Skin epidermis (tissue), 12 donors: ENCODE measurements around the gene KIF5A.

ENCODE experiments used
- H3K27ac ChIP-seq, 21 experiments: fragments of 200-600 bp; sonication (generic) in 11 of 21; one replicate each; pipeline ENCODE4 v1.5.0; 2020; ENCODE audit warnings: mild to moderate bottlenecking in 3 of 21, inconsistent platforms in 2 of 21, moderate library complexity in 2 of 21
- H3K4me3 ChIP-seq, 7 experiments: fragments of 200-600 bp; sonication (generic) in 2 of 7; one replicate each; pipeline ENCODE4 v1.5.0; 2020; ENCODE audit warnings: inconsistent platforms in 2 of 7, mild to moderate bottlenecking in 2 of 7, moderate library complexity in 1 of 7

Gene KIF5A

GRCh38 chr12:57592551-57593165 lies 42.8 kb downstream of the KIF5A start:
- H3K27ac ChIP-seq: no peak overlapping the region

DNA sequence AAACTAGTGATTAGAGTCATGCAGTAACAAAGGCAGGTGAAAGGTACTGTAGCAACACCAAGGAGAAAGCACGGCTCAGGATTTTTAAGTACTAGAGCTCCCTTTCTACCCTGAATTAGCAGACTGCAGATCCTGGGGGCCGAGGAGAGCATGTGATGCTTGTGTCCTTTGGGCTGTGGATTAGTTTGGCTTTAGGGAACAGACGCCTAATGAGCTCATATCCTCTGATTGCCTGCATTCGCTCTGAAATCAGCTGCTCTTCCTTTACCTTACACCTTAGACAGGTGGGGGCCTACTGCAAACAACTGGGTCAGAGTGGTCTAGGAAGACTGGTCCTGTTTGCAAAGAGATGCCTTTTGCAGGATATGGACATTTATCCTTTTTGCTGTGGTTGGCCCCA lies 43.3 kb downstream of the KIF5A start:
- Histone ChIP-seq H3K4me3 (no peak overlapping the region), H3K27ac (no peak overlapping the region)

More at GRCh38 chr12:57592551-57593165, 42.8 kb downstream of the KIF5A start:
- H3K4me3 ChIP-seq: no peak overlapping the region

- Histone ChIP-seq H3K27ac (no peak overlapping the region), H3K4me3 (no peak overlapping the region)
These were observed 50.6 kb downstream of the KIF5A start for GRCh38 chr12:57600395-57600794.

- peak overlapping the region in 1 of 21 experiments; percentile 89 for H3K27ac ChIP-seq
These were observed 52.7 kb downstream of the KIF5A start for GRCh38 chr12:57602544-57602943.

DNA sequence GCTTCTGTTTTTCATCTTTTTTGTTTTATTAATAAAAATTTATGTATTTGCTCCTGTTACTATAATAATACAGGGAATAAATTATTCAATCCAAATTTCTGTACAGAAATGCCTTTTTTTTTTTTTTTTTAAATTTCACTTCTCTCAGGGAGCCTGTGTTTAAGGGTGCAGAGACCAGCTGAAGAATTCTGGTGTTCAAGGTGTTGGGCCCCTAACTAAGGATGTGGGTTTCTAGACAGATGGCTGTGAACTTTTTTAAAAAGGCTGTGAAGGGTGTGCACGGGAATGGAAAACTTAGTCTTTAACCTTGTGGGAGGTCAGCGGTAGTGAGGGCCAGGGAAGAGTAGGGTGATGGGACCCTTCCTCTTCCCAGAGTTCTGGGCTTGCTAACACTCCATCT lies 53.5 kb downstream of the KIF5A start:
- peak overlapping the region in 8 of 21 experiments; percentile 20 to 91 (median 88) for H3K27ac ChIP-seq
- no peak overlapping the region for H3K4me3 ChIP-seq

More at GRCh38 chr12:57602544-57602943, 52.7 kb downstream of the KIF5A start:
- no peak overlapping the region for H3K4me3 ChIP-seq

GRCh38 chr12:57603815-57604453 lies 54.1 kb downstream of the KIF5A start:
- peak overlapping the region in 20 of 21 experiments; percentile 53 to 91 (median 86) for H3K27ac ChIP-seq
- peak overlapping the region; percentile 43 to 80 (median 55) for H3K4me3 ChIP-seq

DNA sequence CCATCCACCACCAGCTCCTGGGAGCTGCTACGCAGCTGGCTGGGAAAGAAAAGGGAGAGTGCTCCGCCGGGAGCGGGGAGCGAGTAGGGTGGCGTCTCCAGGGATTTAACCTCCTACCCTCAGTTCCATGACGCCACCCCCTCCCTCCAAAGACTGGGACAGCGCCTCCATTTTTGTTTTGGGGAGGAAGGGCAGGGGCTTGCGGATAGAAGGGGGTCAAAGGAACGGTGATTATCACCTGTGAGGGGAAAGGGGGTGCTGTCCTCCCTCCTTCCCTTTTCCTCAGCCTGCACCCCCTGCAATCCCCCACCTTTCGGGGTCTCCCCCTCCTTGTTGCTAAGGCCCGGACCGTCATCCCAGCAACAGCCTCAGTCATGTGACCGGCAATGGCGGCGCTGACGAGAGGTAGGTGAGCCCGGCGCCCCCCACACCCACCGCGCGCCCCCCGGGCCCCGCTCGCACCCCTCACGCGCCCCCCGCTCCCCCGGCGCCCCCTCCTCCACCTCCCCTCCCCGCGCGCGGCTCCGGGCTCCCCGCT lies 54.7 kb downstream of the KIF5A start, which contains the start of gene DTX3:
DTX3 (plus strand) TSS at position 371 of the 538 bp plus-strand sequence. CDS start 1,694 bp downstream, outside the sequence.
- H3K4me3 ChIP-seq: peak within 1 kb of the TSS; percentile 43 to 80 (median 55)
- H3K27ac ChIP-seq: peak within 1 kb of the TSS; percentile 53 to 91 (median 86)

GRCh38 chr12:57604992-57605810 lies 55.4 kb downstream of the KIF5A start:
- Histone ChIP-seq H3K4me3 (peak overlapping the region; percentile 43 to 80 (median 55)), H3K27ac (peak overlapping the region; percentile 53 to 91 (median 86))

- H3K4me3 ChIP-seq: no peak overlapping the region
- H3K27ac ChIP-seq: peak overlapping the region in 1 of 21 experiments; percentile 89
These were observed 56.0 kb downstream of the KIF5A start for GRCh38 chr12:57605811-57606311.

- Histone ChIP-seq H3K27ac (no peak overlapping the region), H3K4me3 (no peak overlapping the region)
These were observed 56.6 kb downstream of the KIF5A start for GRCh38 chr12:57606399-57606798.

GRCh38 chr12:57606821-57607220 lies 57.0 kb downstream of the KIF5A start:
- H3K27ac ChIP-seq: no peak overlapping the region
- no peak overlapping the region for H3K4me3 ChIP-seq

- no peak overlapping the region for H3K4me3 ChIP-seq
- H3K27ac ChIP-seq: no peak overlapping the region
These were observed 58.3 kb downstream of the KIF5A start for GRCh38 chr12:57607958-57608663.

GRCh38 chr12:57609101-57609780 lies 59.4 kb downstream of the KIF5A start:
- H3K4me3 ChIP-seq: no peak overlapping the region
- H3K27ac ChIP-seq: peak overlapping the region in 9 of 21 experiments; percentile 1 to 77 (median 49)

DNA sequence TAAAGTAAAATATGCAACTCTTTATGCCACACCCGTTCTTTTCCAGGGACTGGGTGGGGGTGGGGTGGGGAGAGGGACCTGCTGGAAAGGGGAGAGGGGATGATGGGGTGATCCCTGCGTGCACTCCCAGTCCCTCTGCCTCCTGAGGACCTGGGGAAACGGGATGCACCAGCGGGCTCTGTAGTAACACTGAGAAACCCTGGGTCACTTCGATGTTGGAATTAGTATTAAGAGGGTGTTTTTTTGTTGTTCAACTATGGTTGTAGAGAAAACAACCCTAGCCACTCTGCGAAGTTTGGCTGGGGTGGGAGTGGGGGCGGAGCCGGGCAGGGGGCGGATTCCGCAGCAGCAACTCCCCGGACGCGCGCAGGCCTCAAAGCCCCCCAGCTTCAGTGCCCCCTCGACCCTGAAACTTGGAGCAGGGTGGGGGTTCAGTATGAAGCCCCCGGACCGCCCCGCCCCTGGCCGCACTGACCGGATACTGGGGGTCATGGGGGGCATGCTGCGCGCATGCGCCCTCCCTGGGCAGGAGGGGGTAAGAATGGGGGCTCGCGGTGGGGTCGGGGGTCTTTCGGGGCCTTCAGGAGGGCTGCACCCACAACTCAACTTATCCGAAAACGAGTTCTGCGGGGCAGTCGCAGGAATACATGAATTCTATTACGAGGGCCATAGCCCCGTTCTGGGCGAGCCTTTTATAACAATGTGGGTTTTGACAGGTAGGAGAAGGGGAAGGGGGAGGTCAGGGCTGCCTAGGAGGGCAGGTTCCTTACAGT lies 60.1 kb downstream of the KIF5A start:
- H3K4me3 ChIP-seq: peak overlapping the region in 6 of 7 experiments; percentile 31 to 64 (median 54)
- peak overlapping the region in 18 of 21 experiments; percentile 13 to 88 (median 65) for H3K27ac ChIP-seq

DNA sequence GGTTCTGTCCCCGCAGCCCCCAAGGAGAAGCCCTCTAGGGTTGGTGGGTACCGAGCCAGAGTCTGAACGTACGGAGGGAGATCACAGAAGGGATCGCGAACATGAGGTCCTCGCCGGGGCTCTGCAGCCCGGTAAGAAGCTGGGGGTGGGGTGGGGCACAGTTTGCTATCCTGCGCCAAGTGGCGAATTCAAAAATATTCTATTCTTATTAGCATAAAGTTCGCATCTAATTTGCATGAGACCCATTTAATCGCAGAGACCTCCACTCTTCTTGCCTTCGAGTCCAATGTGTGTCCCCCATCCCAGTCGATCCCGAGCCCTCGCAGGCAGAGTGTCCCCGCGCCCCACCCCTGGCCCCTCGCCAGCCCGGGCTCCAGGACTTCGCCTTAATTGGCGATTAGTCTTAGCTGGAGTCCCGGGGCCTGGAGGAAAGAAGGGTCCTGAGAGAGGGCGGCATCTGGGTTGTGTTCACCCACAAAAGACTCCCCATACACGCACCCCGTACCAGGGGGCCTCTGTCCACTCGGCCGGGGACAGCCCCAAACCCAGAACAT lies 60.8 kb downstream of the KIF5A start:
- peak overlapping the region in 19 of 21 experiments; percentile 31 to 88 (median 79) for H3K27ac ChIP-seq
- H3K4me3 ChIP-seq: peak overlapping the region; percentile 31 to 64 (median 52)

GRCh38 chr12:57611108-57611826 lies 61.4 kb downstream of the KIF5A start, which contains the start of gene ARHGEF25:
ARHGEF25 (plus strand) TSS chr12:57611435; CDS start chr12:57611895, 460 bp downstream.
- Histone ChIP-seq H3K4me3 (peak within 1 kb of the TSS; percentile 31 to 64 (median 52)), H3K27ac (peak within 1 kb of the TSS in 20 of 21 experiments; percentile 31 to 88 (median 78))
